Measurements from ENCODE around the gene ZDHHC16.

The ZDHHC16 gene

DNA sequence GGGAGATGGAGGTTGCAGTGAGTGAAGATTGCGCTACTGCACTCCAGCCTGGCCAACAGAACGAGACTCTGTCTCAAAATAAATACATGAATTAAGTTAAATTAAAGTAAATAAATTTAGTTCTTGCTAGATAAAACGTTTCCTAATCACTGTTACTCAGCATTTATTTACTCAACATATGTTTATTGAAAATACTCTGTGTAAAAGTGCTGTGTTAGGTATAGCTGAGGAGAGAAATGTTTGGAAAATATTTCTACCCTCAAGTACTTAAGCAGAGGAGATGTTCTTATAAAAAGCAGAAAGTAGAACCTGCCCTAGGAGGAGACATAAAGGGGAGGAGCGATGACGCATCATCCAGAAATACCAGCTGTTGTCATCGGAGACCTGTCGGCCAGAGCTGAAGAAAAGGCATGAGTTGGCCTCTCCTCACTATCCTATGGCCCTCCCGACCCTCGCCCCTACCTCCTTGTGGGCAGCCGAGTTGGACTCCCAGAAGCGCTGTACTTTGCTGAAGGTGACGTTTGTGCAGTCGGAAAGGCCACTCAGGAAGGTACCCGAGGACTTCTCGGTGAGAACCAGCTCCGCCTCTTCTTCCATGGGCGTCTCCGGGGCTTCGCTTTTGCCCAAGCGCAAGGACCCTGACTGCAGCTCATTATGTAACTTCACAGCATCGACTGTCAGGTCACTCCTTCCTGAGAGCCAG lies 46.0 kb upstream of the ZDHHC16 start (continued):
- TF ChIP-seq, protein P1, sequence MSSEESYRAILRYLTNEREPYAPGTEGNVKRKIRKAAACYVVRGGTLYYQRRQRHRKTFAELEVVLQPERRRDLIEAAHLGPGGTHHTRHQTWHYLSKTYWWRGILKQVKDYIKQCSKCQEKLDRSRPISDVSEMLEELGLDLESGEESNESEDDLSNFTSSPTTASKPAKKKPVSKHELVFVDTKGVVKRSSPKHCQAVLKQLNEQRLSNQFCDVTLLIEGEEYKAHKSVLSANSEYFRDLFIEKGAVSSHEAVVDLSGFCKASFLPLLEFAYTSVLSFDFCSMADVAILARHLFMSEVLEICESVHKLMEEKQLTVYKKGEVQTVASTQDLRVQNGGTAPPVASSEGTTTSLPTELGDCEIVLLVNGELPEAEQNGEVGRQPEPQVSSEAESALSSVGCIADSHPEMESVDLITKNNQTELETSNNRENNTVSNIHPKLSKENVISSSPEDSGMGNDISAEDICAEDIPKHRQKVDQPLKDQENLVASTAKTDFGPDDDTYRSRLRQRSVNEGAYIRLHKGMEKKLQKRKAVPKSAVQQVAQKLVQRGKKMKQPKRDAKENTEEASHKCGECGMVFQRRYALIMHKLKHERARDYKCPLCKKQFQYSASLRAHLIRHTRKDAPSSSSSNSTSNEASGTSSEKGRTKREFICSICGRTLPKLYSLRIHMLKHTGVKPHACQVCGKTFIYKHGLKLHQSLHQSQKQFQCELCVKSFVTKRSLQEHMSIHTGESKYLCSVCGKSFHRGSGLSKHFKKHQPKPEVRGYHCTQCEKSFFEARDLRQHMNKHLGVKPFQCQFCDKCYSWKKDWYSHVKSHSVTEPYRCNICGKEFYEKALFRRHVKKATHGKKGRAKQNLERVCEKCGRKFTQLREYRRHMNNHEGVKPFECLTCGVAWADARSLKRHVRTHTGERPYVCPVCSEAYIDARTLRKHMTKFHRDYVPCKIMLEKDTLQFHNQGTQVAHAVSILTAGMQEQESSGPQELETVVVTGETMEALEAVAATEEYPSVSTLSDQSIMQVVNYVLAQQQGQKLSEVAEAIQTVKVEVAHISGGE (tag by site-specific recombination; conservative IDR thresholded peaks at IDR 0.05; ENCODE audit: low read depth) = peak; percentile 83
- TF ChIP-seq ZBTB48 (tag by site-specific recombination; IDR thresholded peaks at IDR 0.05) (no peak), ZBTB6 (tag by site-specific recombination; IDR thresholded peaks at IDR 0.05) (no peak), ZNF777 (tag by site-specific recombination; IDR thresholded peaks at IDR 0.05; ENCODE audit: borderline replicate concordance) (no peak), KLF10 (tag by site-specific recombination; IDR thresholded peaks at IDR 0.05) (no peak), ZNF571 (tag by site-specific recombination; IDR thresholded peaks at IDR 0.05) (no peak), ZEB2 (tag by site-specific recombination; IDR thresholded peaks at IDR 0.05) (peak; percentile 66; the same call in 1 of the 2 replicates), ZNF16 (tag by site-specific recombination; IDR thresholded peaks at IDR 0.05; ENCODE audit: low read depth) (no peak), GLIS1 (tag by site-specific recombination; IDR thresholded peaks at IDR 0.05) (no peak), ZFP37 (tag by site-specific recombination; IDR thresholded peaks at IDR 0.05) (peak; percentile 53; the same call in 1 of the 2 replicates), ZNF629 (tag by site-specific recombination; IDR thresholded peaks at IDR 0.05) (peak; percentile 84), KLF1 (tag by site-specific recombination; IDR thresholded peaks at IDR 0.05) (0 out of 2 replicates have a peak, but pooled peaks have one; percentile 18), ZNF175 (tag by site-specific recombination; IDR thresholded peaks at IDR 0.05) (no peak), ZNF600 (tag by site-specific recombination; IDR thresholded peaks at IDR 0.05) (0 out of 2 replicates have a peak, but pooled peaks have one; percentile 19), KLF17 (tag by site-specific recombination; IDR thresholded peaks at IDR 0.05) (0 out of 2 replicates have a peak, but pooled peaks have one; percentile 41), ZNF24 (tag by site-specific recombination; IDR thresholded peaks at IDR 0.05) (no peak), REPIN1 (tag by site-specific recombination; IDR thresholded peaks at IDR 0.05; ENCODE audit: low read depth) (no peak), ZNF354C (tag by site-specific recombination; IDR thresholded peaks at IDR 0.05; ENCODE audit: borderline replicate concordance, low read depth) (no peak), ZNF585B (tag by site-specific recombination; IDR thresholded peaks at IDR 0.05) (no peak), ZNF664 (tag by site-specific recombination; IDR thresholded peaks at IDR 0.05) (no peak), ZSCAN30 (tag by site-specific recombination; IDR thresholded peaks at IDR 0.05) (0 out of 2 replicates have a peak, but pooled peaks have one; percentile 20), ZNF404 (tag by site-specific recombination; IDR thresholded peaks at IDR 0.05) (no peak), KLF8 (tag by site-specific recombination; IDR thresholded peaks at IDR 0.05) (peak; percentile 41; the same call in 1 of the 2 replicates), ZNF362 (tag by site-specific recombination; IDR thresholded peaks at IDR 0.05) (0 out of 2 replicates have a peak, but pooled peaks have one; percentile 12), ZNF132 (tag by site-specific recombination; IDR thresholded peaks at IDR 0.05; ENCODE audit: borderline replicate concordance) (no peak), ZNF37A (tag by site-specific recombination; IDR thresholded peaks at IDR 0.05) (no peak)
- TF ChIP-seq, protein P2, sequence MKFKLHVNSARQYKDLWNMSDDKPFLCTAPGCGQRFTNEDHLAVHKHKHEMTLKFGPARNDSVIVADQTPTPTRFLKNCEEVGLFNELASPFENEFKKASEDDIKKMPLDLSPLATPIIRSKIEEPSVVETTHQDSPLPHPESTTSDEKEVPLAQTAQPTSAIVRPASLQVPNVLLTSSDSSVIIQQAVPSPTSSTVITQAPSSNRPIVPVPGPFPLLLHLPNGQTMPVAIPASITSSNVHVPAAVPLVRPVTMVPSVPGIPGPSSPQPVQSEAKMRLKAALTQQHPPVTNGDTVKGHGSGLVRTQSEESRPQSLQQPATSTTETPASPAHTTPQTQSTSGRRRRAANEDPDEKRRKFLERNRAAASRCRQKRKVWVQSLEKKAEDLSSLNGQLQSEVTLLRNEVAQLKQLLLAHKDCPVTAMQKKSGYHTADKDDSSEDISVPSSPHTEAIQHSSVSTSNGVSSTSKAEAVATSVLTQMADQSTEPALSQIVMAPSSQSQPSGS (tag by site-specific recombination; IDR thresholded peaks at IDR 0.05; ENCODE audit: low read depth) = peak; percentile 74
- TF ChIP-seq, protein P3, sequence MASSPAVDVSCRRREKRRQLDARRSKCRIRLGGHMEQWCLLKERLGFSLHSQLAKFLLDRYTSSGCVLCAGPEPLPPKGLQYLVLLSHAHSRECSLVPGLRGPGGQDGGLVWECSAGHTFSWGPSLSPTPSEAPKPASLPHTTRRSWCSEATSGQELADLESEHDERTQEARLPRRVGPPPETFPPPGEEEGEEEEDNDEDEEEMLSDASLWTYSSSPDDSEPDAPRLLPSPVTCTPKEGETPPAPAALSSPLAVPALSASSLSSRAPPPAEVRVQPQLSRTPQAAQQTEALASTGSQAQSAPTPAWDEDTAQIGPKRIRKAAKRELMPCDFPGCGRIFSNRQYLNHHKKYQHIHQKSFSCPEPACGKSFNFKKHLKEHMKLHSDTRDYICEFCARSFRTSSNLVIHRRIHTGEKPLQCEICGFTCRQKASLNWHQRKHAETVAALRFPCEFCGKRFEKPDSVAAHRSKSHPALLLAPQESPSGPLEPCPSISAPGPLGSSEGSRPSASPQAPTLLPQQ (tag by site-specific recombination; IDR thresholded peaks at IDR 0.05) = peak; percentile 46; the same call in 1 of the 2 replicates
- TF ChIP-seq, protein P4, sequence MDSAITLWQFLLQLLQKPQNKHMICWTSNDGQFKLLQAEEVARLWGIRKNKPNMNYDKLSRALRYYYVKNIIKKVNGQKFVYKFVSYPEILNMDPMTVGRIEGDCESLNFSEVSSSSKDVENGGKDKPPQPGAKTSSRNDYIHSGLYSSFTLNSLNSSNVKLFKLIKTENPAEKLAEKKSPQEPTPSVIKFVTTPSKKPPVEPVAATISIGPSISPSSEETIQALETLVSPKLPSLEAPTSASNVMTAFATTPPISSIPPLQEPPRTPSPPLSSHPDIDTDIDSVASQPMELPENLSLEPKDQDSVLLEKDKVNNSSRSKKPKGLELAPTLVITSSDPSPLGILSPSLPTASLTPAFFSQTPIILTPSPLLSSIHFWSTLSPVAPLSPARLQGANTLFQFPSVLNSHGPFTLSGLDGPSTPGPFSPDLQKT (IDR thresholded peaks at IDR 0.05; ENCODE audit: borderline replicate concordance, low read depth, low read length) = no peak
